HT1080 (cell line): ENCODE data around the gene ABHD17A. TPM values are rescaled to one million over a fixed set of nuclear protein-coding genes. Genes with fewer than 3 reads are reported as not detected.
"Not testable (repeated sequence)": the region's sequence is repeated elsewhere in the genome, so short reads cannot be mapped to it uniquely, and the experiment has no call there.

ENCODE experiments used
- DNase-seq: peaks from one replicate; pipeline ENCODE4 v3.0.0-alpha.2; 2015; ENCODE audit warnings: low read depth
- total RNA-seq: library from RNA; depleted of rRNA; stranded (reverse); fragments of >200 nt; shearing (Covaris generic); gene quantifications from 2 replicates; pipeline ENCODE4 v1.2.3, GENCODE V29; 2014

The ABHD17A gene
- total RNA-seq, 1 experiment from 2014 or later: 229 TPM

DNA sequence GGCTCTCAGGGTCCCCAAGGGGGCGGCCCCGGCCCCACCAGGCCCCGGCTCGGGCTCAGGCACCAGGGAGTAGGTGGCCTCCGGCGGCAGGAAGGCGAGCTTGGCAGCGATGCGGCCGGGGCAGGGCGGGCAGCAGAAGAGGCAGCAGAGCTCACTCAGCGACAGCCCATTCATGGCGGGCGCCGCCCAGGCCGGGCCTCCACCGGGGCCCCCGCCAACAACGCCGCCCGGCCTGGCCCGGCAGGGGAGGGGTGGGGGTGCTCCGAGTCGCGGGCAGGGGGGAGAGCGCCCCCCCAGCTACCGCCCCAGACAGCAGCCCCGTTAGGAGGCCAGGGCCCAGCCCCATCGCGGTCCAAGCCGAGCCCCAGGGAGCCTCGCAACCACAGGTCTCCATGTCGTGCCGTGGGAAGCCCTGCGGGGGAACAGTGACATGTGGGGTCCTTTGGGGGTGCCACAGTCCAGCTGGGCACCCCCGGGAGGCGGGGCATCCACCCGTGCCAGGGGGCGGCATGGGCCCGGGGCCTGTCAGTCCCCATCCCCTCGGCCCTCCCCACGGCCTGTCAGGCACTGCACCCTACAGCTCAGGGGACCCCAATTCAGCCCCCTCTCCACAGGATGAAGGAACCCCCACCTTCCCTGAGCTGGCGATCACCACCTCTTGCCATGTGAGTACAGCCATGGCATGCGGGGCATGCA is 3.8 kb downstream of the ABHD17A start:
- not testable (repeated sequence) for DNase-seq

DNA sequence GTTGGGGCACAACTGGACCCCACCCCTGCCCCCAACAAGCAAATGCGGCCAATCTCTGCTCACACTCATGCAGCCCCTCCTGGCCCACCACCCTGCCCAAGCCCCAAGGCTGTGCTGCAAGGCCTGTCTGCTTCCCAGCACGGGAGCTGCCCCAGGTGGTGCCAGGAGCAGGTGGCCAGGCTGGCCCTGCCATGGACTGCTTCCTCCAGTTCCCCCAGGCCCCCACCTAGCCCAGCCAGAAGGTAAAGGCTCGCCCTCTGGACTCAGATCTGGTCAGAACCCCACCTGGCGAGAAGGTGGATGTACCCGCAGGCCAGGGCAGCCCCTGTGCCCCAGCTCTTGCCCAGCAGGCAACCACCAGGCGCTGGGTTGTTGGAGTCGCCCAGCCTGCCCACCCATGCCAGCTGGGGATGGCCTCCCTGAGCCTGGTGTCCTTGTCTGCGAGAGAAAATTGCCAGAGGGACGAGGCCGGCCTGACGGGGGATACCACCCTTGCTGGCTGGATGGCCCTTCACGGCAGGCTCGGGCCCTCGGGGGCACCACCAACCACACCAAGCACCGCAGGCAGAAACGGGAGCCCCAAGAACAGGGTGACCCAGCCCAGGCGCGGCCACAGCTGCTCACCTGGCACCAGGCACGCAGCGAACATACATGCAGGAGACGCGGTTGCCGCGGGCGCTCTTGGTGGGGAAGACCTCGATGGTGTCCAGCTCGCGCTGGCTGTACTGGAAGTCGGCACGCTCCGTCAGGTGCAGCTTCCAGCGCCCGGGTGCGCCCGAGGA is 4.5 kb downstream of the ABHD17A start:
- no peak for DNase-seq

- not testable (repeated sequence) for DNase-seq
Measured at GRCh38 chr19:1879982-1880381, 5.3 kb downstream of the ABHD17A start.

GRCh38 chr19:1878583-1878982 is 6.7 kb downstream of the ABHD17A start:
- DNase-seq: not testable (repeated sequence)

DNA sequence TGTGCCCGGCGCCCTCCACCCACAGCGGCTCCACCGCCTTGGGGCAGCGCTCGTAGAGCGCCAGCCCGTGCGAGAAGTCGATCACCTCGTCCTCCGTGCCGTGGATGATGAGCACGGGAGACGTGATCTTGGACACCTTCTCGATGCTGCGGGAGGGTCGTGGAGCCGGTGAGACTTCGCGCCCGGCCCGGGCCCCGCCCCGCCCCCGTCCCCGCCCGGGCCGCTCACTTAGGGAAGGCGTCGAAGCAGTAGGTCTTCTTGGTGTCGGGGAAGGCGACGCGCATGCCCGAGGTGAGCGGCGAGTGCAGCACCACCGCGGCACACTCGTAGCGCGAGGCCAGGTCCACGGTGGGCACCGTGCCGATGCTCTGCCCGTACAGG is 8.0 kb downstream of the ABHD17A start:
- not testable (repeated sequence) for DNase-seq

- not testable (repeated sequence) for DNase-seq
Measured at GRCh38 chr19:1876496-1877279, 8.6 kb downstream of the ABHD17A start.

- peak; percentile 90 for DNase-seq
Measured at GRCh38 chr19:1875646-1876495, 9.4 kb downstream of the ABHD17A start.

DNA sequence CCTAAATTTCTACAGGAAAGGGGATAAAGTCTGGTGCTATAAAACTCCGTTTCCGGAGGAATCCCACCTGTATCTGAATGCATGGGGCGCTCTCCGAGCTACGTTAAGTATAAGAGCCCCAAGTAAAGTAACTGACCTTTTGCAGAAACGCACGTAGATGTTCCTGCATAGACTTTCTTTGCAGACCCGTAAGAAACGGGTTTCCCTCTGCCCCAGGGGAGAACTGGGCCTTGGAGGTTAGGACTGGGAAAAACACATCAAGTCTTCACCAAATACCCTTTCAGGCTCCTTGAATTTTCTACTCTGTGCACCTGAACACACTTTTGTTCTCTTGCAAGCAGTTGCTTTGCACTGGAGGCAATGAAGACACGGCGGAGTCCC is 10.0 kb downstream of the ABHD17A start:
- DNase-seq: not testable (repeated sequence)

DNA sequence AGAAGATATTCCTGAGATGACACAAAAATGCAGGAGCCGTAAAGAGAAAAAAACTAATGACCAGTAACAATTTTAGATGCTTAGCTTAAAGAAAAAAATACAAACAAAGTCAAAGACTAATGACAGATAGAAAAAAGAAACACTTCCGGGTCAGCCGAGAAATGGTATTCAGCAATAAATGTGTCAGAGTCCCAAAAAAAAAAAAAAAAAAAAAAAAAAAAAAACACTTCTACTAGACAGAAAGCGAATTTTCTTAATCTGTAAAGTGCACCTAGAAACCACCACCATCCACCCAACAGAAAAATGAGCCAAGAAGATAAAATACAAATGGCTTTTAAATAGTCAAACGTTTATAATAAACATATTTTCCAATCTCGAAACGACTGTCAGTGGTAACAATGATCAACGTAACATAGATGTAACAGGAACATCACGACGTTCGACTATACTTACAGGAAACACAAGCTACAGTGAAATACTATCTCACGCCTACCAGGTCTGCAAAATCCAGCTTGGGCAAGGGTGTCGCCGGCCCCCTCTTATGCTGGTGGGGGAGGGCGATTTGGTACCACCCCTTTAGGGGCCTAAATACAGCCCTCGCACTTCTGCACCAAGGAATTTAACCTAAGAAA is 10.6 kb downstream of the ABHD17A start:
- DNase-seq: no peak

DNA sequence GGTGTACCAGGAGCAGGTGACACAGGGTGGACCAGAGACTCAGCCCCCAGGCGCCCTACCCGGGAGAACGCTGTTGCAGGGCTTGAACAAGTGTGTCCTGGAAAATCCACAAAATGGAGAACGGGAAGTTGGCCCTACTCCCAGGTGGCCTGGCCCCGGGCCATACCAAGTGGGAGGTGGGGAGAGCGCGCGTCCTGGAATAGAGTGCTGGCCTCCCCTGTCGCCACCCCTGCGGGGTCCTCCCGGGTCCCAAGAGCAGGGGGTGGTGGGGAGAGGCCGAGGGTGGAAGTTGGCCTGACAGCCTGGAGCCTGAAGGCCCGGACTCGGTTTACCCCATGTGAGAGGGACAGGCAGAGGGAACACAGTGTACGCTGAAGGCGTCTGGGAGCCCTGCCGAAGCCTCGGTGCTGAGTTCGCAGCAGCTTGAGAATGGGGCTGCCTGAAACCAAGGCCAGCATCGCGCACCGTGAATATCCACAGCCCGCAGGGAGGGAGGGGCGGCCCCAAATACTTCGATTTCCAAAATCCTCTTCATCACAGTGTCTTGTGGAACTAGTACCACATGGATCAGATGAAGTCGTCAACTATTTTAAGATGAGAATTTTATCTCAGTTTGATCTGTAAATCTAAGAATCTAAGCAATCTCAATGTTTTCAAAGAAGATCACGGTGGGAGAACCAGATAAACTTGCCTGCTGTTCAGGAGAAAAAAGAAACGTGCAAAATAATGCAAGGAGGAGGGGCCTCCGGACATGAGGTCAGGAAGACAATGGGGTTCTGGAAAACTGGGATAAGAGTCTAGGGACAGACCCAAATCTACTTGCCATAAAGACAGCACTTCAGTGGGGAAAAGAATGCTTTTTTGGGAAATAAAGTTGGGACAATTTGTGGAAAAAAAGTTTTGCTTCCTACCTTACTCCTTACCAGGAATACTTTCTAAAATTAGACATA is 11.5 kb downstream of the ABHD17A start:
- no peak for DNase-seq

- DNase-seq: no peak
Measured at GRCh38 chr19:1872807-1873523, 12.3 kb downstream of the ABHD17A start.

DNA sequence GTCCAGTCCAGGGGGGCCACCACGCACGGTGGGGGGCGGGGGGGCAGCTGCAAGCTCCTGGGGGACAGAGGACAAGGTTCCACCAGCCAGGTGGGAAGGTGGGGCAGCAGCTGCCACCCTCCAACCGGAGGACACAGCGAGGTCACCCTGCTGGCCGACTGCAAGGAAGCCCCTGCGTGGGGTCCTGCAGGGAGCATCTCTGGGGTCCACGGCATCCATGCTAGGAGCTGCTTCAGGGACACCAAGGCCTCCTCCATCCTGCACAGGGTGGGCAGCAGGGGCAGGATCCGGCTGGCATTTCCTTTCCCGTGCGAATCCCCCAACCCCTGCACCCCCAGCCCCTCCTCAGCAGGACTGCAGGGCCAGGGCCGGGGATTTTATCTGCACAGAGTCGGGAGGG is 13.7 kb downstream of the ABHD17A start:
- no peak for DNase-seq

DNA sequence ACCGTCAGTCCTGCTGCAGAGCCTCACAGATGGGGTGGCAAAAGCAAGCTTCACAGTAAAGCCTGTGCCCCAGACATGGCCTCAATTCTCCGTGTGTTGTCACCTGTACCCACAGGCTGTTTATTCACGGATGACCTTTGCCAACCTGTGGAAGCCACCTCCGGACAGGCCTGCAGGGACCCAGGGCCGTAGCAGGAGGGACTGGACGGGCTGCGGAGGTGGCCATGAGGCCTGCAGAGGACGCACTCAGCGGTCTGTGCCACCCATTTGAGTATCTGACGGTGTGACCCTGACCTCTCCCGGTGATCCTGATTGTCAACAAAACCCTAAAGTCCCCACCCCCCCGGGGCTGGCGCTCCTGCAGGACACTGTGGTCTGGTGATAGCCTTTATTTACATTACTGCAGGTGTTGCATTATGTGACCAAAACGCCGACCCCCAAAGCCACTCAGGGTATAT is 14.1 kb downstream of the ABHD17A start:
- no peak for DNase-seq

- DNase-seq: no peak
Measured at GRCh38 chr19:1868971-1869370, 16.3 kb downstream of the ABHD17A start.

GRCh38 chr19:1867349-1867724 is 18.0 kb downstream of the ABHD17A start:
- DNase-seq: no peak

DNA sequence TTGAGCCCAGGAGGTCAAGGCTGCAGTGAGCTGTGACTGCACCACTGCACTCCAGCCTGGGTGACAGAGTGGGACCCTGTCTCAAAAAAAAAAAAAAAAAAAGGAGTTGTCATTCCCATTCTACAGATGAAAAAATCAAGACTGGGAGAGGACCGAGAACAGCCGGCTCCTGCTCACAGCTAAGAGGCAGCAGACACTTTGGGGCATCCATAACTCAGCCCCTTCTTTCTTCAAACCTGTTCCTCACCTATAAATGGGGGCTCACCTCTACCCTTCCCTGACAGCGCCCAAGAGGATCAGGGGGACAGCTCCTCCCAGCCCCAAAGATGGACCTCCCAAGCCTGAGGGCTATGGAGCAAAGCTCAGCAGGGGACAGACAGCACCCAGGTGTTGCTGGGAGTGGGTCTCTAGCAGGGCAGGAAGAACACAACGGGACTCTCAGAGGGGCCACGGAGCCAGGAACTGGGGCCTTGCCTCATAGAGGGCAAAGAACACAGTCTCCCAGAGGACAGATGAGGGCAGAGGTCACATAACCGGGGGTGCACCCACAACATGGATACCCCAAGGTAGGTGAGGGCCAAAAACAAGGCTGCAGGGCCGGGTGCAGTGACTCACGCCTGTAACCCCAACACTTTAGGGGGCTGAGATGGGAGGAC is 18.5 kb downstream of the ABHD17A start:
- DNase-seq: no peak

DNA sequence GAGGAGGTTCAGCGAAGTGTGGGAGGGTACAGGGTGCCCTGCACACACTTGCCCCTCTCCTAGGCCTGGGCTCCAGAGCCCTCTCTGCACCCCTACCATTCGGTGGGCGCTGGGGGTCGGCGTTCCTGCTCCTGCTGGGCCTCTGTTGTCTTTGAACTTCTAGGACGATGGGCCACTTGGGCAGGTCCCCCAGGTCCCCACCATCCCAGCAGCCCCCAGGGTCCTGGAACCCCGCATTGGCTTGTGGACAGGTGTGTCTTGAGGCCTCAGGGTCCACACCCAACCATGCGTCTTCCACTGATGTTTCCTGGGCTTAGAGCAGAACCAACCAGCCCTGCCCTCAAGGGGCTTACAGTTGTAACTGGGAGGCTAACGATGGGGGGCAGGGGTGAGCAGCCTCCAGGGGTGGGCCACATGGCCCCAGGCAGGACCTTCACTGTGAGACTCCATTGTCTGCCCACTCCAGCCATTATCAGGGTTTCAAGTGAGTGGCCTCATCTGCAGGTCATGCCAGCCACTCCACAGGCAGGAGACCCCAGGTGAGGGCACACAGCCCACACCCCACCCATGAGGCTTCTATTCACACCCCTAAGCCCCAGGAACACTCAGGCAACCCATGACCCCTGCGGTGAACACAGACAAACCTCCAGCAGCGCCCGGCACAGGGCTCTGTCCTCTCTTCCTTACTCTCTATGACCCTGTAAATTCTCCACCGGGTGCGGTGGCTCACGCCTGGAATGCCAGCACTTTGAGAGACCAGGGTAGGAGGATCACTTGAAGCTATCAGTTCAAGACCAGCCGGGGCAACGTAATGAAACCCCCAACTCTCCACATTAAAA is 19.9 kb downstream of the ABHD17A start:
- DNase-seq: no peak
